Fibroblast of skin of left biceps (primary cell): Measurements from ENCODE around the gene MRGPRE.

Experiments used
- DNase-seq, 2 experiments: peaks; one replicate each; pipeline ENCODE4 v3.0.0-alpha.2; 2013; ENCODE audit warnings: low read depth in 2 of 2

The MRGPRE gene

DNA sequence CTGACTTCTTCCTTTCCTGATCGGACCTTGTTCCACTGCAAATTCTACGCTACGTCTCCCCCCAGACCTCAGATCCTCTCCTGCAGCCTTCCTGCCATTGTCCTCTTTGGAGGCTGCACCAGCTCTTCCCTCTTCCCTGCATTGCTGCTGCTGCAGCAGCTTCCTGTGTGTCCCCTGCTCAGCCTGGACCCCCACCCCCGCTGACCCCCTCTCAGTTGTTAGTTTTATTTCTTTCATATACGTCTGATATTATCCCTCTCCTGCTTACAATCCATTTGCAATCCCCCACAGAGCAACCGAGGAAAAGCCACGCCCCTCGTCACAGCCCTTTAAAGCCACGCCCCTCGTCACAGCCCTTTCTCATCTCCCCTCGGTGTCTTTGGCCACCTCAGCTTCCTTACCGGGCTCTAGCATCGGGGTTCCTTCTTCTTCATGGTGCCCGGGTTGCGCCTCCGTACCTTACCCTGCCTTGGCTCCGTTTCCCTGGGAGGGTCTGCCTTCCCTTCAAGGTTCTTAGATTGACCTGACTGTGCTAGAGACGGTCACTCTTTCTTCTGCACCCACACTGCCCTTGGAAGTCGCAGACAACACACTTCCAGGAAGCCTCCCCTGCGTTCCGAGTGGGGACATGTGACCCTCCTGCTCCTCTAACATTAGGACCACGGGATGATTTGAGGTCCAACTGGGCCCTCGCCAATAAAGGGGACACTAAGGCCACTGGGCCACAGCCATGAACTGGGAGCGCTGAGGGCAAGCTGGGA lies 18.4 kb downstream of the MRGPRE start:
- no peak for DNase-seq

DNA sequence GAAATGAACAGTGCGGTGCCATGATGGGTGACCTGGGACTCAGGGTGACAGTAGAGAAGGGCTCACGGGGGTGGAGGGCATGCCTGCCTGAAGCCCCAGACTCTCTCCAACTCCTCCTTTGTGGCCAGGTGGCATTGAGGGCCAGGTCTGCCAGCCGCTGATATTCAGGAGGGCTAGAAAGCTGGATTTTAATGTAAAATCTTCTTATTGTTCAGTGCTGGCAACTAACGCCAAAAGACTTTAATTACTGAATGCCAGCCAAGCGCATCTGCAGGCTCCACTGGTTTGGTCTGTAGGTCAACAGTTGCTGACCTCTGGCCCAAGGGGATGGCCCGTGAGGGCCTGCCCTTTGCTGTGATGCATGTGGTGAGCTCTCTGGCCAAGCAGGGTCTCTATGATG lies 23.9 kb downstream of the MRGPRE start:
- DNase-seq = no peak

DNA sequence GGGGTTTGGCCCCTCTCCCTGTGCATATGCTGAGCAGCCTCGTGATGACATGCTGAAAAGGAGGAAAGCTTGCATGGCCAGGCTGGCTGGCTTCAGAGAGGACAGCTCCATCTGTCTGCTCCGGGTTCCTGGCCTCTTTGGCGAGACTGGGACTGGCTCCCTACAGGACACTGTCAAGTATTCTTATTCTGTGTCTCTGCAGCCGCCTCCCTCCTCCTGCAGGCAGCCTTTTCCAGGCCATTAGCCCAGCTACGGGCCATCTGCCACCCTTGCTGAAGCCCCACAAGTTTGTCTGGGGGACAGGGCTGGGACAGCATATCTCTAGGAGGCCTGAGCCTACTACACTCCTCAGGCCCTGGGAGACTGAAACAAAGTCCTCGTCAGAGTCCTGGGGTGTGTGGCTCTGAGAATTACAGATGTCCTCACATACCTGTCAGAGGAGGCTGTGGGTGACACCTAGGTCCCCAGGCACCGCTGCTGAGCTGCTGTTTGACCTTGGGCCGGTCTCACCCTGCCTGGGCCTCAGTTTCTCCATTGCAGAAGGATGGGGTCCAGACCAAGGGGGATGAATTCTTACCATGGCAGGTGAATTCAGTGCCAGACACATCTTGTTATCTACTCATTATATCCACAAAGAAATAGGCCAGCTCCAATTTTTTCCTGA lies 24.6 kb downstream of the MRGPRE start:
- DNase-seq = no peak

DNA sequence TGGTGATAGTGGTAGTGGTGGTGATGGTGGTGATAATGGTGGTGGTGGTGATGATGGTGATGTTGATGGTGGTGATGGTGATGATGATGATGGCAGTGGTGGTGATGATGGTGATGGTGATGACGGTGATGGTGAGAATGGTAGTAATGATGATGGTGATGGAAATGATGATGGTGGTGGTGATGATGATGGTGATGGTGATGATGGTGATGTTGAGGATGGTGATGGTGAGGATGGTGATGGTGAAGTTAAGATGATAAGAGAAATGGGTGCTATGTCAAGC lies 25.4 kb downstream of the MRGPRE start:
- no peak for DNase-seq

DNA sequence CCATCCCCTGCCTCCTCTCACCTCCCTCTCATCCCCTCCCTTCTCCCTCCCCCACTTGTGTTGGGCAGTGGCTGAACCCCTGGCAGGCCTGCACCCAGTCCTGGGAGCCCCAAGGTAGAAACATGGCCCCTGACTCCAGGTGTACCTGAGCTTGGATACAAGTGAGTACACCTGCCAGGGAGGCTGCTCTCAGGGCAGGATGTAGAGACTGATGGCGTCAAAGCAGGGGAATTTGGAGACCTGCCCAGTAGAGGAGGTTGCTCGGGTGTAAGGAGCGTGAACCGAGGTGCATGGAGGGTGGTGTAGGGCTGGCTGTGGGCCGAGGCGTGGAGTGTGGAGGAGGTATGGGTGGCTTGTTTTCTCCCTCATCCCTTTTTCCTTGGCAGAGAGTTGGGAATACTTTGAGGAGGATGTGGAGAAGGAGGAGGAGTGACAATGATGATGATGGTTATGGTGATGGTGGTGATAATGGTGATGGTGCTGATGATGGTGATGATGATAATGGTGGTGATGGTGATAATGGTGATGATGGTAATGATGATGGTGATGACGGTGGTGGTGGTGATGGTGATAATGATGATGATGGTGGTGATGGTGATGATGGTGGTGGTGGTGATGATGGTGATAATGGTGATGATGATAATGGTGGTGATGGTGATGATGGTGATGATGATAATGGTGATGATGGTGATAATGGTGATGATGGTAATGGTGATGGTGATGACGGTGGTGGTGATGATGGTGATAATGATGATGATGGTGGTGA lies 25.9 kb downstream of the MRGPRE start:
- DNase-seq = no peak

DNA sequence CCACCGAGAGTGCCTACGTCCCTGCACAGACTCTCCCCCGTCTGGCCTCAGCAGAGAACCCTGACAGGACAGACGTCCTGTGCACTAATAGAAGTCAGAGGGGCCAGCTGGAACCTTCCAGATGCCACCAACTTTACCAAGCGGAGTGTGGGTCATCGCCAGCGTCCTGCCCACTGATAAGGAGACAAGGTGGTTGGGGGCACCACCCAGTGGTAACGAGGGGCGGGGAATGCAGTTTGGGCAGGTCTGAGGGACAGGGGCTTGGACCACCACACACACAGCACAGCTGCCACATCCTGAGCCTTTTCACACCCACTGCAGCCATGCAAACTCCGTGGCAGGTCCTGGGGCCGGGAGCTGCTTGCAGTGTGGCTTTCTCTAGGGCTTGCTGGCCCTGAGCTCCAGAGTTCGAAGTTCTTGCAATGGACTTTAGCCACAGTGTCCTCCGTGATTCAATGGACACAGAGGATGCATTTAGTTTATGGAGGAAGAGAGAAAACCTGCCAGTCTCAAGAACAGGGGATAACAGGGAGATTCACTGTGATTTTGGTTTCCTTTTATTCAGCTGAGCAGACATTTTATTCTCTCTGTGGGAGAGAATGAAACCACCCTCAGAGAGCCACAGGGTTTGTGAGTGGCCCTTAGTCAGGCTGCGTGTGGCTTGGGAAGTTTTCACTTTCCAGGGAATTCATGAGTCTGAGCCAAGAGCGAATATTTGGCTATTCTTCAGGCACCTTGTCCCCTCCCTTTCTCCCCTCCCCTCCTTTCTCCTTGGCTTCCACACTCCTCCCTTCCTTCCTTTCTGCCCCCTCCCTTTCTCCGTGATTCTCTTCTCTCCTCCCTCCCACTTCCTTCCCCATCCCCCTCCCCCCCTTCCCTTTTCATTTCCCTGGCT lies 26.7 kb downstream of the MRGPRE start:
- DNase-seq = no peak

DNA sequence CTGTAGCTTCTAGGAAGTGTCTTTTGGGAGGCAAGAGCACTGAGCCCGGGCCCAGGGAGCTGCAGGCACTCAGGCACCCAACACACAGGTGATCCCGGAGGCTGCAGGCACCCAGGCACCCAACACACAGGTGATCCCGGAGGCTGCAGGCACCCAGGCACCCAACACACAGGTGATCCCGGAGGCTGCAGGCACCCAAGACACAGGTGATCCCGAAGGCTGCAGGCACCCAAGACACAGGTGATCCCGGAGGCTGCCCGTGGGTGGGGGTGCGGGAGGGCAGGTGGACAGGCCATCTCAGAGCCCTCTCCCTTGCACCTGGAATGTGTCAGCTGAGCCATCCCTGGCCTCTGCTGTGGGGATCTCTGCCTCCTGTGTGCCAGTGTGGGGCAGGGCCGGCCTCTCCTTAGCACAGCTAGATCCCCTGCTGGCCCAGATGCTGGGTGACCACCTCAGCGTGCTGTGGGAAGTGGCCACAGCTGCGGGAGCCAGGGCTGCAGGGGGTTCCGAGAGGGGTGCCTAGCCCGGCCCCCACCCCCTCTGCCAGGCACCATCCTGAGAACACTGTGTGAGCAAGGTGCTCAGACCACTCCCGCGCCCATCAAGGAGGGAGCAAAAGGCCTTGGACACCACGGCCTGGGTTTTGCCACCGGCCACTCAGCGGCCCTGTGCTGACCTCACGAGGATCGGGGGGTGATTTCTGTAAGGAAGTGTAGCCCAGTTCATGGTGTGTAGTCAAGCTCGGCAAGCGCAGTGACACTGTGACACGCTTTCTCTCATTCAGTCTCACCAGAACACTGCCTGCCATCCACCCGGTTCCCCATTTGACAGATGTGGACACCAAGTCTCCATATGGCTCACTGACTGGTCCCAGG lies 27.8 kb downstream of the MRGPRE start:
- no peak for DNase-seq

DNA sequence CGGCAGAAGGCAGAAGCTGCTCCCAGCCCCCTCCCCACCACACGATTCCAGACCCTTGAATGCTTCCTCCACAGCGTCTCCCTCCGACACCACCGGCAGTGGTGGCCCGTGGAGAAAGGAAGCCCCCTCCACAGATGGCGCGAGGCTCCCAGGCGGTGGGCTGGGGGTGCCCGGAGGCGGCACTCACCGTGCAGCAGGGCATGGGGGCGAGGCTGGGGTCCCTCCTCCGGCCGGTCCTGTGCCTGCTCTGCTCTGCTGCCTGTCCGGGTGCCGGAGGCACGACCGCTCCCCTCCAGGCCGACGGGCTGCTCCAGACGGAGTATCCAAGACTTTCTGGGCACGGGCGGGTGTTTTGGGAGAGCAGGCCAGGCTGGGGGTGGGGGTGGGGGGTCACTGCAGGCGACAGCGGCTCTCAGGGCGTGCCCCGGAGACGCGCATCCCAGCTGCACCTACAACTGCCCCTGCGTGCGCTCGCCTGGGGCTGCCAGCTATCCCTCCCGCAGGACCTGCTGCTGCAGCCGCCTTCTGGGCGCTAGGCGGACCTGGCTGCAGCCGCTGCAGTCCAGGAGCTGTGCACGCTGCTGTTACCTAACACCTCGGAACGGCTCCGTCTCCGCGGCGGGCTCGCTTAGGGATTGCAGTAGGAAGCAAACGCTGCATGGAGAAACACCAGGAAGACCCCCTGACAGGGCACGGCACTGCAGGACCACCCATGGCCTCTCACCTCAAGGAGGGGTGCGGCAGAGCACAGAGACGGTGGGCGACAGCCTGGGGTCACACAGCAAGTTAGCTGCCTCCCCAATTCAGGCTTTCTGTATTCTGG lies 28.8 kb downstream of the MRGPRE start:
- DNase-seq = no peak

DNA sequence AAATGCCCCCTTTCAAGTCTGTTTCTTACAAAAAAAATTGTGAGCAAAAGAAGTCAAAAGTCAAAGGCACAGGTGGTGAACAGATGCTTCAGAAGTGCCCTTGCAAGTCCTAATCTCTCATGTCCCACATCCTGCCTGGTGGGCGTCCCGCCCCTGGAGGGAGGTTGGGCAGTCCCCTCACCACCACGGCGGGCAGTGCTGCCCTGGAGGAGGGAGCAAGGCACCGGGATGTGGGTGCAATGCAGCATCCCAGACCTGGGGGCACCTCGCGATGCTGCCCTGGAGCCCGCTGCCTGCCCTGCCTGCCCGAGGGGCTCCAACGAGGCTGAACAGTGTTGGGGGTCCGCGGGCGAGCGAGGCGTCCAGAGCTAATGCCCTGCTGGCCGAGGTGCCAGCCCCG lies 29.5 kb downstream of the MRGPRE start:
- DNase-seq = no peak

DNA sequence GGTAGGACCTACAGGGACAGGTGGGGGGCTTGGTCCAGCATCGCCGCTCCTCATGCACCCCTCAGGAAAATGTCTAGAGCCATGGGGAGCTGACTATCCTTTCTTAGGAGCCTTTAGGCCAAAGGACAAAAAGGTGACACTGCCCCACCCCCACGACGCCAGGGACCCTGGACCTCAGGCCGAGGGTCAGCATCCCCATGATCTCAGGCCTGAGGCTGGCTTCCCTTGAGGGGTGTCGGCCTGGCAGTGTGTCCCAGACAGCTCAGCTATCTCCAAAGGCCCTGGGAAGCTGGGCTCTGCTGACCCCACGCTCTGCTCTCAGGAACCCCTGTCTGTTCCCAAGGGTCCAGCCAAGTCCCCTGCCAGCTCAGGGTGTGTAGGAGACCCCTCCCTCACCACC lies 29.9 kb downstream of the MRGPRE start:
- no peak for DNase-seq

DNA sequence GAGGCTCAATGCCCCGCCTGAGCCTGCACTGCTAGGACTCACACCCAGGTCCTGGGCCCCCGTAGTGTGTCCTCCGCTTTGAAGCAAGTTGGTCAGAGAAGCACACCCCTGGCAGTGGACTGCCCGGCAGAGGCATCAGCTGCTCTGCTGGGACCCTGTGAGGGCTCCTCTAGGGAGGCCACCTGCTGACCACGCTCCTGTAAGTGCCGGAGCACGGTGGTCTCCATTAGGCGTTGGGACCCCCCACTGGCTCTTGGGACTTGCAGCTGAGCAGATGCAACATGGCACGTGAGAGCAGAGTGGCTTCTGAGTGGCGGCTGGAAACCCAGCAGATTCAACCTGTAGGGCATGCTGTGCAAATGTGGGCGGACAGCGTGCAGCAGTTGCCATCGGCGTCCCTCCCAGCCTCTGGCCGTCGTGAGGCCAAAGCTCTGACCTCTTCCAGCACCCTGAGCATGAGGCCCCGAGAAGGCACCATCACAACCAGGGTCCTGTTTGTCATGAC lies 30.5 kb downstream of the MRGPRE start:
- no peak for DNase-seq

DNA sequence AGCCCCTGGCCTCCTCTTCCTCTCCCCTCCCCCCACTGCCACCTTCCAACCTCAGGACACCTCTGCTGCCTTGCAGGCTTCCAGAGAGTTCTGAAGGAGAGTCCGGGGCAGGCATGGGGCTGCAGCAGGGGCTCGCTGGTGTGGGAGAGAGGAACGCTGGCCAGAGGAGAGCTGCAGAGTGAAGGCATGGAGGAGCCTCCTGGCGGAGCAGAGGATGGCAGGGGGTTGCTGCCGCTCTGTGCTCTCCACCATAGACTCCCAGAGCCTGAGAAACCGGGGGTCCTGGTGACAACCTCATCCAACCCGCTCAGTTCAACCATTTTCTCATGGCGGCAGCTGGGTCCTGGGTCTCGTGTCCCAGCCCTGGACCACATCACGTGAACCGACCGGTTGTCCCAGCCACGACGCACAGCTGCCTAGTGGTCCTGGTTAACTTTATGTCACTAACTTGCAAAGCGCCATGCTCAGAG lies 31.1 kb downstream of the MRGPRE start:
- DNase-seq = no peak

DNA sequence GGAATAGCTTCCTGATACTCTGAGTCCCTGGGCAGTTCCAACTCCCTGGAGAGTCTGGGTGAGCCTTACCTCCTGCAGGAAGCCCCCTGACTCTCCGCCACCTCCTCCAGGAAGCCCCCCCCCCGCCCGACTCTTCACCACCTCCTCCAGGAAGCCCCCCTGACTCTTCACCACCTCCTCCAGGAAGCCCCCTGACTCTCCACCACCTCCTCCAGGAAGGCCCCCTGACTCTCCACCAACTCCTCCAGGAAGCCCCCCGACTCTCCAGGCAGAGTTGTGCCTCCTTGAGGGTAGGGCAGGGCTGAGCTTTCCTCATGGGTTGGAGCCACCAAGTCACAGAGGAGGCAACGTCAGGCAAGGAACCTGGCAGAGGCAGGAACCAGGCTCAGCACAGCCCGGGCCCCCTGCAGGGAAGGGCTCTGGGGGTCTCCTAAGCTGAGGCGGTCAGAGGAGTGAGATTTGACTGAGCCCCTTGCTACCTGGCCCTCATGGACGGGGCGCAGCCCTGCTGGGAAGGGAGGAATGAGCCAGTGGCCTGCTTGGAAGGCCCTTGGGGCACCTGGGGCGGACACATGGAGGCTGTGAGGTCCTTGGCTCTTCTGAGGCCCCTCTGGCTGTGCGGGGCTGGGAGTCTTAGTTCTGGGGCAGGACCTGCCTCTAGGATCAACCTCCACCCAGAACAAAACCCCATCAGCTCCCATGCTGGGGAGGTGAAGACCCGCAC lies 31.7 kb downstream of the MRGPRE start:
- DNase-seq = no peak

DNA sequence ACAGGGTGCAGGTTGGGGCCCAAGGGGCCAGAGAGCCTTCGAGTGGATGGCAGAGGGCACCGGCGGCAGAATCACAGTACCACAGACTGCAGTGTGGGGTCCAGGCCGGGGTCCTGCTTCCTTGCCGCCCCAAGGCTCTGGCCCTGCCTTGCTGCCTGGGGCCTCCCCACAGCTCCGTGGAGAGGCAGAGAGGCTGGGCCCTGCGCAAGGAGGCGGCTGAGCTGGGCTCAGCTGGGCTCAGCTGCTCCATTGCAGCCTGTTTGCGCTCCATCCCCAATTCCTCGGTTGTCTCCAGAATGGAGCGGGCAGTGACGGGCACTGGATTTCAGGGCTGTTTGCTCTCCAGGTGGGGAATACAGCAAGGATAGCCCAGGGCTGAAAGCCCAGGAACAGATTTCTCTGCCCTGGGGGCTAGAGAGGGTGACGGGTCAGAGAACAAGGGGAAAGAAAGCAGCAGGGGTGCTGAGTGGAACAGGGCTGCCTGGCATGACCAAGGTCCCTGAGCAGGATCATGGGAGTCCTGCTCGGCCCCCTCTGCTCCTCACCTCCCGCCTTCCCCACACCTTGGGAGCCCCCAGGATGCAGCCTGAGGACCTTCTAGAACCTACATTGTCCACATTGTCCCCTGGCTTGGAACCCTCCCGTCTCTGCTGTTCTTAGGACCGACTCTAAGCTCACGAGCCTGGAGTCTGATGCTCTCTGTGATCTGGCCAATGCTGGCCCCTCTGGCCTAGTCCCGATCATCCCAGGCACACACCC lies 32.5 kb downstream of the MRGPRE start:
- no peak for DNase-seq

DNA sequence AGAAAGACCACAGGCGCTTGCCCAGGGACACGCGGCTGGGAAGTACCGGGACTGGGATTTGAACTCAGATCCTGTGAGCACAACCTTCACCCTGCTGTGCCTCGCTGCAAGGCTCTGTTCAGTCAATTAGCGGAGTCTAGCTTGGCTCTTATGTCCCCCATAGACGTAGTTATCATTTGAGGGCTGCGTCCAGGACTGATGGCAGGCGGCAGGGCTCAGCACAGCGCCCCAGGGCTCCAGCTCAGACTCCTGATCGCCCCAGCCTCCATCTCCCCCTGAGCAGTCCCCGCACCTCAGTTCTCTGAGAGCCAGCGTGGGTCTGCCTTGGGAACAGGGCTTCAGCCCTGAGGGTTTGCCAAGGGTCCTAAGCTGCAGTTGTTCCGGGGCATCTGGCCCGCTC lies 33.4 kb downstream of the MRGPRE start:
- DNase-seq = no peak

DNA sequence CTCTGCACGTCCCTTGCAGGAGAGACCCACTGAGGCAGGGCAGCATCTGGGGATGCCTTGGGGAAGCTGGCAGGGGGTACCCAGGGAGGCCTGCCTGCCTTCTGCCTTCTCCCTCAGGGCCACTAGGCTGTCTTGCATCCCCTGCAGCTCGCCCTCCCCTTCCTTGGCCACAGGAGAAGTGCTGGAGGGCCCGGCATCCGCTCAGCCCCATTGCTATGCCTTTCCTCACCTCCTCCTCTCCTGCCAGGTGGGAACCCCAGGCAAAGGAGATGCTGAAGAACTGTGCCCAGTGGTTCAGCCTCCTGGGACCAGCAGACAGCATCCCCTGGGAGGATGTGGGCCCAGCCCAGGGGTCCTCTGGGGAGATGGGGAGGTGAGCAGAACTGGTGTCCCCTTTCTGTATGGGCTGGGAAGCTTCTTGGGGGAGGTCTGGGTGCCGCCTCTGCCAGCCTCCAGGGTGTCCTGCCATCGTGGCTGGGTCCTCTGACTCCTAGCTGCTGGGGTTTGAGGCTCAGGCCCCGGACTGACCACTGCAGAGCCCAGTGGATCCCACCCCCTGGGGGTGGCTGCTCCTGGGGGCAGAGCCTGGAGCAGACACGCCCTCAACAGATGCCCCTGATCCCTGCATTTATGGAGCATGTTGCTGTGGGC lies 34.2 kb downstream of the MRGPRE start:
- no peak for DNase-seq

DNA sequence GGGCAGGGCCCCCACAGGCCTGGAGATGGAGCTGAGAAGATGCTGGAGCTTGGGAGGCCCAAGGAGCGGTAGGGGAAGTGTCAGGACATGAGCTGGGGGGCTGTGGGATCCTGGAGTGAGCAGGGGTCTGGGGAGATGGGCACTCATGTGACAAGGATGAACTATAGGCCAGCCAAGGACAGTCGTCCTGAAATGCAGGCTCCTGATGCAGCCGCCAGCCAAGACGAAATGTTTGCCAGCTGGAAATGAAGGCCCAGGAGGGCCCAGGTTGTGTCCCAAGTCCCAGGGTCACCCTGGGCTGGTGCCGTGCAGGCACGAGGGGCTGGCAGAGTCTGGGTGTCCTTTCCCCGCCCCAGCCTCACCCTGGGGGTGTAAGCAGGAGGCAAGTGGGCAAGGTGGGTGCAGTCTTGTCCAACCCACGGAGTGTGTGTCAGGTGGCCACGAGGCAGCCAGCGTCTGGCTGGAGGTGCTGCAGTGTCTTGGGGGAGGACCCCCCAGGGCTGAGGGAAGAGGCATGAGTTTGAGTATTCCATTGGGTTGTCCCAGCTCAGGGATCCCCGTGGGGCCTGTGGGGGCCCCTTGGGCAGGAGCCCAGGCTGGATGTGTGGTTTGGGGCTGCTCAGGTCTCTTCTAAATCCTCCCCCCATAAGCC lies 35.0 kb downstream of the MRGPRE start:
- DNase-seq = no peak
